ENCODE results near the gene PLPPR2. TPM values are rescaled to one million over a fixed set of nuclear protein-coding genes. Genes with fewer than 3 reads are reported as not detected.

The PLPPR2 gene, protein sequence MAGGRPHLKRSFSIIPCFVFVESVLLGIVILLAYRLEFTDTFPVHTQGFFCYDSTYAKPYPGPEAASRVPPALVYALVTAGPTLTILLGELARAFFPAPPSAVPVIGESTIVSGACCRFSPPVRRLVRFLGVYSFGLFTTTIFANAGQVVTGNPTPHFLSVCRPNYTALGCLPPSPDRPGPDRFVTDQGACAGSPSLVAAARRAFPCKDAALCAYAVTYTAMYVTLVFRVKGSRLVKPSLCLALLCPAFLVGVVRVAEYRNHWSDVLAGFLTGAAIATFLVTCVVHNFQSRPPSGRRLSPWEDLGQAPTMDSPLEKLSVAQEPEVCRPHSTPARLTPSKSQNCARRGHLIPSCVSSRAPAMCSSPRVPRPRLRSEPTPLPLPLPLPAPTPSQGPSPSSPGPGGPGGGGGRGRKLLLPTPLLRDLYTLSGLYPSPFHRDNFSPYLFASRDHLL
- 10 to 100 TPM in 2 of 4 donors, 1 to 10 TPM in 2; 4.2 to 19.6 (median 9.3) TPM for total RNA-seq

DNA sequence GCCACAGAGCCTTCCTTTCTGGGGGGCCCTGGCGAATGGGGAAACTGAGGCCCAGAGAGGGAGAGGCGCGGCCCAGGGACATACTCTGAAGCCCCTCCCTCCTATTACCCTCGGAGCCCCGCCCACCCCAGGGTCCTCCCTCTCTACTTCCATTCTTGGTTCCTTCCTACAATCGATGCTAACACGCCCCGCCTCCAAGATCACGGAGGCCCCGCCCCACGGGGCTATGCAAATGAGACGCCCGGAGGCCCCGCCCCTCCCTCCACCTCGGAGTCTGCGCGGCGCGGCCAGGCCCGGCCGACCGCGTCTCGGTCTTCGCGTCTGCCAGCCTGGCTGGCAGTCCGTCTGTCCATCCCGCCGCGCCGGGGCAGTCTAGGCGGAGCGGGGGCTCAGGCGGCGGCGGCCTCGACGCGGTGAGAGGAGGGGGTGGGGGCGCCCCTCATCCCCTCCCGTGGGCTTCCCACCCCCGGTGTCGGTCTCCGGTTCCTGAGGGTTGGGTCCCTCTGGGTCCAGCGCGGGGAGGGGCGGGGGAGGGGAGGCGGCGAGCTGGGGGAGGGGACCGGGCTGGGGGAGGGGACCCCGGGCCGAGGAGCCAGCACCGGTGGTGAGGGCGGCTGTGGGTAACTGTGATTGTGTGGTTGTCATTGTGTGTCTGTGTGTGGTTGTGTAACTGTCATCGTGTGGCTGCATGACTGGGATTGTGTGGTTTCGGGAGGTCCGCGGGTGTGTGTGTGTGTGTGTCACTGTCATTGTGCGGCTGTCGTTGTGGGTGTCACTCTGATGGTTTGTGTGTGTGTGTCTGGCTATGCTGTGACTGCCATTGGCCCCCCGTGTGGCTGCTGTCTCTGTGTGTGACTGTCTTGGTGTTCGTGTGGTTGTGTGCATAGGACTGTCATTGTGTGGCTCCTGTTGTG, at the start of gene PLPPR2:
Gene PLPPR2 (plus strand): TSS at position 273 of the 914 bp plus-strand sequence. CDS start 2,242 bp downstream, outside the sequence.
- TF ChIP-seq, protein P1, sequence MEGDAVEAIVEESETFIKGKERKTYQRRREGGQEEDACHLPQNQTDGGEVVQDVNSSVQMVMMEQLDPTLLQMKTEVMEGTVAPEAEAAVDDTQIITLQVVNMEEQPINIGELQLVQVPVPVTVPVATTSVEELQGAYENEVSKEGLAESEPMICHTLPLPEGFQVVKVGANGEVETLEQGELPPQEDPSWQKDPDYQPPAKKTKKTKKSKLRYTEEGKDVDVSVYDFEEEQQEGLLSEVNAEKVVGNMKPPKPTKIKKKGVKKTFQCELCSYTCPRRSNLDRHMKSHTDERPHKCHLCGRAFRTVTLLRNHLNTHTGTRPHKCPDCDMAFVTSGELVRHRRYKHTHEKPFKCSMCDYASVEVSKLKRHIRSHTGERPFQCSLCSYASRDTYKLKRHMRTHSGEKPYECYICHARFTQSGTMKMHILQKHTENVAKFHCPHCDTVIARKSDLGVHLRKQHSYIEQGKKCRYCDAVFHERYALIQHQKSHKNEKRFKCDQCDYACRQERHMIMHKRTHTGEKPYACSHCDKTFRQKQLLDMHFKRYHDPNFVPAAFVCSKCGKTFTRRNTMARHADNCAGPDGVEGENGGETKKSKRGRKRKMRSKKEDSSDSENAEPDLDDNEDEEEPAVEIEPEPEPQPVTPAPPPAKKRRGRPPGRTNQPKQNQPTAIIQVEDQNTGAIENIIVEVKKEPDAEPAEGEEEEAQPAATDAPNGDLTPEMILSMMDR (IDR thresholded peaks at IDR 0.05; ENCODE audit: low read depth): no peak

DNA sequence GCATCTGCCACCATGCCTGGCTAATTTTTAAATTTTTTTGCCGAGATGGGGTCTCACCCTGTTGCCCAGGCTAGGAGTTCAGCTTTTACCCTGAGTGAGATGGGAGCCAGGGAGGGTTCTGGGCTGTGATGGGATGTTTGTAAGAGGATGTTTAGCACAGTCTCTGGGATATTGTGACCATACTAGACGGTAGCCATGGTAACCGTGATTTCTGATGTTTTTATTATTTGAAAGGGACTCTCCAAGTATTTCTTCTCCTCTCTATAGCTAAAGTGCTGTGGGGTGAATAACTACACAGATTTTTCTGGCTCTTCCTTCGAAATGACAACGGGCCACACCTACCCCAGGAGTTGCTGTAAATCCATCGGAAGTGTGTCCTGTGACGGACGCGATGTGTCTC, 48.9 kb upstream of the PLPPR2 start:
- TF ChIP-seq, protein P1 (IDR thresholded peaks at IDR 0.05; ENCODE audit: low read depth): no peak

DNA sequence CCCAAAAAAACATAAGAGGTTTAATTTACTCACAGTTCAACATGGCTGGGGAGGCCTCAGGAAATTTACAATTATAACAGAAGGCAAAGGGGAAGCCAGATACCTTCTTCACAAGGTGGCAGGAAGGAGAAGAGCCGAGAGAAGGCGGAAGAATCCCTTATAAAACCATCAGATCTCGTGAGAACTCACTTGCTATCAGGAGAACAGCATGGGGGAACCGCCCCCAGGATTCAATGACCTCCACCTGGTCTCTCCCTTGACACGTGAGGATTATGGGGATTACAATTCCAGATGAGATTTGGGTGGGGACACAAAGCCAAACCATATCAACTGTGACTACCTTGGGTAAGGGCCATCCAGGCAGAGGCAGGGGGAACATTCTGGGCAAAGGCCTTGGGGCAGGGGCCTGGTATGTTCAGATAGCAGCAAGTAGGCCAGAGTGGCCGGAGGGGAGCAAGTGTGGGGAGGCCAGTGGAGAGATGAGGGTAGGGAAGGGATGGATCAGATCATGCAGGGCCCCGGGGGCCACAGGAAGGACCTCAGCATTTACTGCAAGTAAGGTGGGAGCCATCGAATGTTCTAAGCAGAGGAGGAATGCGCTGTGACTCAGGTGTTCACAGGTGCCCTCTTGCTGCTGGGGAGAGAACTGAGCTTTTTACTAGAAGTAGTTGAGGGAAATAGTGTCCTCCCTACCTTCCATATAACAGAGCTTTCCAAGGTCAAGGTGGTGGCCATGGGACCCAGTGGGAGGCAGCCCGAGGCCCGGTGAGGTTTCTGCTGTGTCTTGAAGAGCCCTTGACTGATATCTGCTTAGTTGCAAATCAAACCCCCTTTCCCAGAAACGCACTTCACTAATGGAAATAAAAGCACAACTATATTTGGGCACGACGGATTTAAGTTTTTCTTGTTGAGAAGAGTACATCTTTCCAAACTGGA, 33.8 kb upstream of the PLPPR2 start:
- TF ChIP-seq, protein P1 (IDR thresholded peaks at IDR 0.05; ENCODE audit: low read depth): no peak

DNA sequence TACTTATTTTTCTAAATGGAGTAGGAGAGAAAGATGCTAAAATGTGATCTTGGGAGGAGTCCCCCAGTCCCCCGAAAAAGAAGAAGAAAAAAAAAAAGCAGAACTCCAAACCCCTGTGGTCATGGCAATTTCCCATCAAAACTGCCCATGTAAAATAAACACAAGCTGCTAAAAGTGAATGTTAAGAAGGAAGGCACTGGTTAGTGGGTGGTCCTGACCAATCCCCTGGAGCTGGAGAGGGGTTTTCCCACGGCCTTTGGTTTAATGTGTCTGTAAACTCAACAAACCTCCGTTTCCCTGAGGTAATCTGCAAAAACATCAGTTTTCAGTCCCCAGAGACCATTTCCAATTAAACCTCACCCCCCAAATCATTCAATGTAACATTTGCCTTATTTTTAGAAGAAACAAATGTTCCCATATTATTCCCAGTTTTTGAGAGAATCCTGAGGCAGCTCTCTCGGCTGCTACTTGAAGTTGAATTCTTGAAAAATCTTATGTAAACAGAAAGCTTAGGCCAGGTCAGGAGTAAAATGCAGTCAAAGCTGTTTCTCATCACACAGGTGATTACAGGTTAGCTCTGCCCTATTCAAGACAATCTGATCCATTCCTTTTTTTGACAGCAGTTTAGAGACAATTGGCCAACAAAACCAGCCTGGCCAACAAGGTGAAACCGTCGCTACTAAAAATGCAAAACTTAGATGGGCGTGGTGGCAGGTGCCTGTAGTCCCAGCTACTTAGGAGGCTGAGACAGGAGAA, 32.8 kb upstream of the PLPPR2 start:
- TF ChIP-seq, protein P1 (IDR thresholded peaks at IDR 0.05; ENCODE audit: low read depth): no peak

DNA sequence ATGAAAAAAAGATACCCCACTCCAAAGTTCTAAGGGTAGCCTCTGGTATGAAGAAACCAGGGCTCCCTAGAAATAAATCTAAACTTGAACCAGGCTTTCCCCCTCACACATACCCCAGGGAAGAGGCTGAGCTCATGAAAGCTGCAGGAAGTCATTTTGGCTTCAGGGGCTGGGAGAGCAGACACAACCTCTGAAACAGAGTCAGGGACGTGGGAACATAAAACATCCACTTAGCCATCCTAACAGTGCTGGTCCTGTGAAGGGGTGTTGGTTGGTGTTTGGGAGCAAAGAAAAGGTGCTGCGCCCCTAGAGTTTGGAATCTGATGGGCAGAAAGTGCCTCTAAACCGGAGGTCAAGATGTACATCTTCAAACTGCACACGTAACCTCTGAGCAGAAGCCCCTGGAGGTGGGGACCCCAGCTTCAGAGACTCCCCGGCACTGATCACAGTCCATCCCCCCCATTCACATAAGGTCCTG, 31.6 kb upstream of the PLPPR2 start:
- TF ChIP-seq, protein P1 (IDR thresholded peaks at IDR 0.05; ENCODE audit: low read depth): no peak

DNA sequence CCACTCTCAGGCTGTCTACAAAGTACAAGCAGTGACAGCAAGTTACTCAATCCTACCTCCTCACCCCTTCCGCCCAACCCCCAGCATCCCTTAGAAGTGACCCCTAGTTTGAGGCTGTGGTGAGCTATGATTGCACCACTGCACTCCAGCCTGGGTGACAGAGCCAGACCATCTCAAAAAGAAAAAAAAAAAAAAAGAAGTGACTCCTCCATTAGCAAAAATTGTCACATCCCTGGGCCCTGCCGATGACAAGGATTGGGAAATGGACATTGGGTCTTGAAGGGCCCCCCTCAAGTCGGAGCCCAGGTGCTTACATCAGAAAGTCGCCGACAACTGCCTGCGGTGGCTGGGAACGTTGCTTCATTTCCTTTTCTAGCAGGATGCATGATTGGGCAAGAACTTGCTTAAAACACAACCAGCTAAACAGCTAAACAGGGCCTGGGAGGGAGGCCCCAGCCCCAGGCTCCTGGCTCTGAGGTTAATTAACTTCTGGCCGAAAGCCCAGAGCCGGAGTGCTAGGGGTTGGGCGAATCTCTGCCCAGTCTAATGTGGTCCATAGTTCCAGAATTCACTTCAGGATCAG, 31.1 kb upstream of the PLPPR2 start:
- TF ChIP-seq, protein P1 (IDR thresholded peaks at IDR 0.05; ENCODE audit: low read depth): no peak
